H1 (cell line): Measurements from ENCODE around the gene METAP1D.

Experiments
- CTCF ChIP-seq, 3 experiments: IDR thresholded peaks; 1 replicate in 2 of 3; 2 replicates in 1 of 3; pipeline versions ENCODE4 v1.5.1 to v1.6.1; 2011; ENCODE audit warnings: low read length in 3 of 3, mild to moderate bottlenecking in 3 of 3, inconsistent platforms in 2 of 3, low read depth in 1 of 3, moderate library complexity in 1 of 3; ENCODE audit not compliant: insufficient read depth in 1 of 3; ENCODE audit errors: control extremely low read depth in 1 of 3
- KDM1A ChIP-seq: fragments of 200-600, 300-600 bp; sonication (generic); IDR thresholded peaks from 2 replicates; pipeline ENCODE4 v1.7.1; 2016; ENCODE audit warnings: mild to moderate bottlenecking, low read length, borderline replicate concordance
- POLR2A ChIP-seq, 2 experiments: IDR thresholded peaks; 1 replicate in 1 of 2; 2 replicates in 1 of 2; pipeline ENCODE4 v1.6.1; 2011; ENCODE audit warnings: low read depth in 2 of 2, low read length in 2 of 2, mild to moderate bottlenecking in 2 of 2; ENCODE audit errors: control extremely low read depth in 1 of 2
- RFX5 ChIP-seq: IDR thresholded peaks from 2 replicates; pipeline ENCODE4 v1.6.1; 2011; ENCODE audit warnings: low read depth, low read length, improper control_type of control experiment, borderline replicate concordance
- SRF ChIP-seq: IDR thresholded peaks from 2 replicates; pipeline ENCODE4 v1.6.1; 2011; ENCODE audit warnings: mild to moderate bottlenecking, low read depth, low read length, moderate library complexity
- TAF7 ChIP-seq: optimal IDR thresholded peaks from 2 replicates; pipeline ENCODE3; 2011; ENCODE audit warnings: low read depth, mild to moderate bottlenecking, inconsistent platforms, low read length, moderate library complexity, borderline replicate concordance
- ZNF274 ChIP-seq: IDR thresholded peaks from 2 replicates; pipeline ENCODE4 v1.7.0; 2012; ENCODE audit warnings: low read length, borderline replicate concordance; ENCODE audit errors: extremely low read depth

- no peak for TF ChIP-seq CTCF (IDR thresholded peaks at IDR 0.05; ENCODE audit: control extremely low read depth in 1 of 3, insufficient read depth in 1 of 3, low read depth in 1 of 3, low read length in 3 of 3)
- no peak for TF ChIP-seq RFX5
- TF ChIP-seq ZNF274, result no peak
- TF ChIP-seq POLR2A (IDR thresholded peaks at IDR 0.05; ENCODE audit: control extremely low read depth in 1 of 2, low read depth in 2 of 2, low read length in 2 of 2), result no peak
- no peak for TF ChIP-seq TAF7
- no peak for TF ChIP-seq SRF
- TF ChIP-seq KDM1A, result no peak
Observed at GRCh38 chr2:171986778-171987177, 13.0 kb upstream of the METAP1D start.
